GM12878 (cell line): ENCODE data around the gene HADH. TPM values are rescaled to one million over a fixed set of nuclear protein-coding genes. Genes with fewer than 3 reads are reported as not detected.

Source experiments
- CHD1 ChIP-seq: IDR thresholded peaks from 2 replicates; pipeline ENCODE4 v1.6.1; 2012; ENCODE audit warnings: low read depth, low read length, improper control_type of control experiment
- CHD2 ChIP-seq: IDR thresholded peaks from 2 replicates; pipeline ENCODE4 v1.6.1; 2011; ENCODE audit warnings: low read depth, low read length, improper control_type of control experiment, borderline replicate concordance
- CREM ChIP-seq: IDR thresholded peaks from 2 replicates; pipeline ENCODE4 v1.6.1; 2014; ENCODE audit warnings: antibody characterized with exemption, low read depth
- JUNB ChIP-seq: IDR thresholded peaks from 2 replicates; pipeline ENCODE4 v1.6.1; 2016; ENCODE audit warnings: antibody characterized with exemption, mild to moderate bottlenecking
- MEF2A ChIP-seq: IDR thresholded peaks from 2 replicates; pipeline ENCODE4 v1.6.1; 2011; ENCODE audit warnings: low read depth, mild to moderate bottlenecking, low read length, moderate library complexity; ENCODE audit not compliant: insufficient read depth
- MEF2B ChIP-seq: fragments of 450-650 bp; IDR thresholded peaks from 2 replicates; pipeline ENCODE4 v1.6.1; 2018; ENCODE audit warnings: mild to moderate bottlenecking, moderate library complexity; ENCODE audit not compliant: partially characterized antibody, poor library complexity, severe bottlenecking
- RAD51 ChIP-seq: fragments of 450-650 bp; IDR thresholded peaks from 2 replicates; pipeline ENCODE4 v1.6.1; 2016; ENCODE audit warnings: moderate library complexity, mild to moderate bottlenecking, inconsistent platforms
- RUNX3 ChIP-seq: IDR thresholded peaks from 2 replicates; pipeline ENCODE4 v1.6.1; 2012; ENCODE audit warnings: low read length, inconsistent platforms
- TCF12 ChIP-seq: IDR thresholded peaks from 2 replicates; pipeline ENCODE4 v1.6.1; 2011; ENCODE audit warnings: low read depth, mild to moderate bottlenecking, low read length
- WRNIP1 ChIP-seq: IDR thresholded peaks from 2 replicates; pipeline ENCODE4 v1.6.1; 2011; ENCODE audit warnings: low read depth, low read length, improper control_type of control experiment, borderline replicate concordance
- polyA plus RNA-seq, 11 experiments: library from polyadenylated mRNA; depleted of rRNA in 4 of 11; unstranded in 6 of 11; stranded (reverse) in 5 of 11; fragments of >200 nt; fragmentation: Nextera tagmentation in 4 of 11; fragmentation: Illumina TruSeq in 1 of 11; extraction: Ambion mirVana in 4 of 11; extraction: Trizol in 1 of 11; gene quantifications; 1 replicate in 1 of 11; 2 replicates in 10 of 11; pipeline versions ENCODE4 v1.2.1 to v1.2.3, GENCODE V29; 2011 to 2016; ENCODE audit warnings: inconsistent platforms in 2 of 11, missing spikeins in 2 of 11, low read depth in 1 of 11
- total RNA-seq, 4 experiments: library from RNA; depleted of rRNA in 3 of 4; stranded (reverse); fragments of >200 nt in 3 of 4; fragmentation: Illumina TruSeq in 1 of 4; extraction: Trizol in 1 of 4; gene quantifications; 2 replicates each; pipeline versions ENCODE4 v1.2.1 to v1.2.3, GENCODE V29; 2013 to 2021
- TF ChIP-seq, protein P1 (sequence below): IDR thresholded peaks from 2 replicates; pipeline ENCODE4 v1.6.1; 2011; ENCODE audit warnings: borderline replicate concordance, low read depth, mild to moderate bottlenecking, moderate library complexity, mixed read lengths, low read length; ENCODE audit not compliant: insufficient read depth; ENCODE audit errors: extremely low read length
- TF ChIP-seq, protein P2 (sequence below): fragments of 450-650 bp; formaldehyde crosslinking; IDR thresholded peaks from 2 replicates; pipeline ENCODE4 v1.4.0; 2022; ENCODE audit warnings: mild to moderate bottlenecking, moderate library complexity
- TF ChIP-seq, protein P3 (sequence below): IDR thresholded peaks from 2 replicates; pipeline ENCODE4 v1.6.1; 2011; ENCODE audit warnings: mild to moderate bottlenecking, low read depth, low read length, moderate library complexity; ENCODE audit not compliant: insufficient replicate concordance

The HADH gene
- total and polyA plus RNA-seq, 10 of the 15 experiments (the other 5 are each of a cell fraction or from before 2014, with no cell fraction given): 20.3 to 97.9 (median 76.6) TPM

DNA sequence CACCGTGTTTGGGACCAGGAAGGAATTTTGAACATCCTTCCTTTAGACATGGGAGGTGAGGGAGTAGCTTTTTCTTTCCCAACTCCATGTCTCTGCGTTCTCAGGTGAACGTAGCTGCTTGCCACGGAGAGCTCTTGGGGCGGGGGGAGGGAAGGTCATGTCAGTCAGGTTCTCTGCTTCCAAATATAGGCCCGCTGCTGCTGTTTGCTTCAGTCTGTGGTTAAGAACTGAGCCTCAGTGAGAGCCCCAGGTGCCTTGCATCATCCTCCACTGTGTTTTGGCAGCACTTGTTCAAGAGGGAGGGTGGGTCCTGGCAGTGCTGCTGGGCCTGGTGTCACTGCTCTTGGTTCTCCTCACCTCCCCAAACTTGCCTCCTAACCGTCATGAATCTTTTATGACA is 46.5 kb downstream of the HADH start (continued):
- TF ChIP-seq WRNIP1 (no peak), JUNB (no peak), RAD51 (no peak), MEF2A (peak; percentile 85), CHD2 (no peak), CREM (peak; percentile 26; the same call in 1 of the 2 replicates), RUNX3 (peak; percentile 93), TCF12 (peak; percentile 65; the same call in 1 of the 2 replicates), CHD1 (no peak), MEF2B (peak; percentile 49)
- TF ChIP-seq, protein P1, sequence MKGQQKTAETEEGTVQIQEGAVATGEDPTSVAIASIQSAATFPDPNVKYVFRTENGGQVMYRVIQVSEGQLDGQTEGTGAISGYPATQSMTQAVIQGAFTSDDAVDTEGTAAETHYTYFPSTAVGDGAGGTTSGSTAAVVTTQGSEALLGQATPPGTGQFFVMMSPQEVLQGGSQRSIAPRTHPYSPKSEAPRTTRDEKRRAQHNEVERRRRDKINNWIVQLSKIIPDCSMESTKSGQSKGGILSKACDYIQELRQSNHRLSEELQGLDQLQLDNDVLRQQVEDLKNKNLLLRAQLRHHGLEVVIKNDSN: no peak
- TF ChIP-seq, protein P2, sequence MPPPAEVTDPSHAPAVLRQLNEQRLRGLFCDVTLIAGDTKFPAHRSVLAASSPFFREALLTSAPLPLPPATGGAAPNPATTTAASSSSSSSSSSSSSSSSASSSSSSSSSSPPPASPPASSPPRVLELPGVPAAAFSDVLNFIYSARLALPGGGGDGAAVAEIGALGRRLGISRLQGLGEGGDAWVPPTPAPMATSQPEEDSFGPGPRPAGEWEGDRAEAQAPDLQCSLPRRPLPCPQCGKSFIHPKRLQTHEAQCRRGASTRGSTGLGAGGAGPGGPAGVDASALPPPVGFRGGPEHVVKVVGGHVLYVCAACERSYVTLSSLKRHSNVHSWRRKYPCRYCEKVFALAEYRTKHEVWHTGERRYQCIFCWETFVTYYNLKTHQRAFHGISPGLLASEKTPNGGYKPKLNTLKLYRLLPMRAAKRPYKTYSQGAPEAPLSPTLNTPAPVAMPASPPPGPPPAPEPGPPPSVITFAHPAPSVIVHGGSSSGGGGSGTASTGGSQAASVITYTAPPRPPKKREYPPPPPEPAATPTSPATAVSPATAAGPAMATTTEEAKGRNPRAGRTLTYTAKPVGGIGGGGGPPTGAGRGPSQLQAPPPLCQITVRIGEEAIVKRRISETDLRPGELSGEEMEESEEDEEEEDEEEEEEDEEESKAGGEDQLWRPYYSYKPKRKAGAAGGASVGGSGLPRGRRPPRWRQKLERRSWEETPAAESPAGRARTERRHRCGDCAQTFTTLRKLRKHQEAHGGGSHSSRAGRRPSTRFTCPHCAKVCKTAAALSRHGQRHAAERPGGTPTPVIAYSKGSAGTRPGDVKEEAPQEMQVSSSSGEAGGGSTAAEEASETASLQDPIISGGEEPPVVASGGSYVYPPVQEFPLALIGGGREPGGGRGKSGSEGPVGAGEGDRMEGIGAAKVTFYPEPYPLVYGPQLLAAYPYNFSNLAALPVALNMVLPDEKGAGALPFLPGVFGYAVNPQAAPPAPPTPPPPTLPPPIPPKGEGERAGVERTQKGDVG: no peak
- TF ChIP-seq, protein P3, sequence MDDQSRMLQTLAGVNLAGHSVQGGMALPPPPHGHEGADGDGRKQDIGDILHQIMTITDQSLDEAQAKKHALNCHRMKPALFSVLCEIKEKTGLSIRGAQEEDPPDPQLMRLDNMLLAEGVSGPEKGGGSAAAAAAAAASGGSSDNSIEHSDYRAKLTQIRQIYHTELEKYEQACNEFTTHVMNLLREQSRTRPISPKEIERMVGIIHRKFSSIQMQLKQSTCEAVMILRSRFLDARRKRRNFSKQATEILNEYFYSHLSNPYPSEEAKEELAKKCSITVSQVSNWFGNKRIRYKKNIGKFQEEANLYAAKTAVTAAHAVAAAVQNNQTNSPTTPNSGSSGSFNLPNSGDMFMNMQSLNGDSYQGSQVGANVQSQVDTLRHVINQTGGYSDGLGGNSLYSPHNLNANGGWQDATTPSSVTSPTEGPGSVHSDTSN: peak; percentile 10
- TF ChIP-seq, all 136 proteins: peak for 13
